ENCODE data around the gene UQCRC1.

DNA sequence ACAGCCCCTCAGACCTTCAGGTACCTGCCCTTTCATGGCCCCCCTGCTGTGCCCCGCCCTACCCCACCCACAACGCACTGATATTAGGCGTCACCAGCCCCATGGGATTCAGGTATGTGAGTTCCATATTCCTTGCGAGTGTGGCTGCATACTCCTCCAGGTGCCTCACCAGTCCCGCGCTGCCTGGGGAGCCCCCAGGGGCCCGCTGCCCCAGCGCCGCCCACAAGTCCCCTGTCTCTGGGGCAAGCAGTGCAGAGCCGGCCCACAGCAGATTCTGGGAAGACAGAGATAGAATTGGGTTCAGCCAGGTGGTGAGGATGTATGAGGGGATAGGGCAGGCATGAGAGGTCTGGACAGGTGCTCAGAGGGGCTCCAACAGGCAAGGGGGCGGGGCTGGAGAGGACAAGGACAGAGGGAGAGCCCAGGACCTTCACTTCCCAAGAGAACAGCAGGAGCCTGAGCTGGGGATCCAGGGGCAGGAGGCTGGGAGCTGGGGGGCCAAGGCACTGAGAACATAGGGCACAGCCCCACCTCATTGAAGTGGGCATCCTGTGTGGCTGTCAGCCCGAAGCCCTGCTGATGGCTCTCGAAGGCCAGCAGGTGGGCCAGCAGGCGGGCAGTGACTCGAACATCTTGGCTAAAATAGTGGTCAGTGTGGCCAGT is 38.9 kb upstream of the UQCRC1 start:
- TF ChIP-seq POLR2A (IDR thresholded peaks at IDR 0.05) = no peak
- no peak for TF ChIP-seq EP300 (IDR thresholded peaks at IDR 0.05)
- TF ChIP-seq, protein P1, sequence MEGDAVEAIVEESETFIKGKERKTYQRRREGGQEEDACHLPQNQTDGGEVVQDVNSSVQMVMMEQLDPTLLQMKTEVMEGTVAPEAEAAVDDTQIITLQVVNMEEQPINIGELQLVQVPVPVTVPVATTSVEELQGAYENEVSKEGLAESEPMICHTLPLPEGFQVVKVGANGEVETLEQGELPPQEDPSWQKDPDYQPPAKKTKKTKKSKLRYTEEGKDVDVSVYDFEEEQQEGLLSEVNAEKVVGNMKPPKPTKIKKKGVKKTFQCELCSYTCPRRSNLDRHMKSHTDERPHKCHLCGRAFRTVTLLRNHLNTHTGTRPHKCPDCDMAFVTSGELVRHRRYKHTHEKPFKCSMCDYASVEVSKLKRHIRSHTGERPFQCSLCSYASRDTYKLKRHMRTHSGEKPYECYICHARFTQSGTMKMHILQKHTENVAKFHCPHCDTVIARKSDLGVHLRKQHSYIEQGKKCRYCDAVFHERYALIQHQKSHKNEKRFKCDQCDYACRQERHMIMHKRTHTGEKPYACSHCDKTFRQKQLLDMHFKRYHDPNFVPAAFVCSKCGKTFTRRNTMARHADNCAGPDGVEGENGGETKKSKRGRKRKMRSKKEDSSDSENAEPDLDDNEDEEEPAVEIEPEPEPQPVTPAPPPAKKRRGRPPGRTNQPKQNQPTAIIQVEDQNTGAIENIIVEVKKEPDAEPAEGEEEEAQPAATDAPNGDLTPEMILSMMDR (IDR thresholded peaks at IDR 0.05) = no peak

Data from sigmoid colon (tissue), 4 donors.